ENCODE measurements around the gene CD46.

The CD46 gene

DNA sequence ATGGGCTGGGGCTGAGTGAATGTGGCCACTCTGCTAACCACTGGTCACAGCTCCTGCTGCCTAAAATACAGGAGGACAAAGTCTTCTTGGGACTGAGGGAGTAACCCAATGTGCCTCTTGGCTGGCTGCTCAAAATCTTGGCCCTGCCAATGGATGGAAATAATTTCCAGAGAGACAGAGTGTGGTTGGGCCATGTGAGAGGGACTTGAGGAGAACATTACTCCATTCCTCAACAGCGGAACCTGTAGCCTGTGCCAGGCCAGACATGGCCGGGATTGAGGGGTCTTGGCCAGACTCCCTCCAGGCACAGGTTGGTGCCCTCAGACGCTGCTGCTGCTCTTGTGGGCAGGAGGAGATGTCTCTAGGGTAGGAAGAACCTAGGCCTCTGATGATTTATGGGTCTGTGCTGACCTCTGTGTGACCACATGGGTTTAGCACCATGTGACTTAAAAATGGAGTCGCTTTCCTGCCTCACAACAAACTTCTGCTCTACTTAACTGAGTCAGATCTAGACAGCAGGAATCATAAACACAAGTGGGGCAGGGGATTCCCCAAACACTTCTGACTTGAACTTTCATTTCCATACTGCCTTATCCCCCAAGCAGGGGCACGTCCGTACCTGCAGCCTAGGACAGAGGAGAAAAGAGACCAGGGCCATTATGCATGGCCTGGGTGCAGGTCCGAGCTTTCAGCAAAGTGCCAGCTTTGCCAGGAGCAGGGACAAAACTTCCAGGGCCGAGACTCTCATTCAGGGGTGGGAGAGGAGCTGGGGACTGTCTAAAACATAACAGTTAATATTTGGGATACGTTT lies 79.9 kb downstream of the CD46 start:
- H3K4me3 ChIP-seq (ENCODE audit: low read length): no peak overlapping the region
- TF ChIP-seq, protein P1, sequence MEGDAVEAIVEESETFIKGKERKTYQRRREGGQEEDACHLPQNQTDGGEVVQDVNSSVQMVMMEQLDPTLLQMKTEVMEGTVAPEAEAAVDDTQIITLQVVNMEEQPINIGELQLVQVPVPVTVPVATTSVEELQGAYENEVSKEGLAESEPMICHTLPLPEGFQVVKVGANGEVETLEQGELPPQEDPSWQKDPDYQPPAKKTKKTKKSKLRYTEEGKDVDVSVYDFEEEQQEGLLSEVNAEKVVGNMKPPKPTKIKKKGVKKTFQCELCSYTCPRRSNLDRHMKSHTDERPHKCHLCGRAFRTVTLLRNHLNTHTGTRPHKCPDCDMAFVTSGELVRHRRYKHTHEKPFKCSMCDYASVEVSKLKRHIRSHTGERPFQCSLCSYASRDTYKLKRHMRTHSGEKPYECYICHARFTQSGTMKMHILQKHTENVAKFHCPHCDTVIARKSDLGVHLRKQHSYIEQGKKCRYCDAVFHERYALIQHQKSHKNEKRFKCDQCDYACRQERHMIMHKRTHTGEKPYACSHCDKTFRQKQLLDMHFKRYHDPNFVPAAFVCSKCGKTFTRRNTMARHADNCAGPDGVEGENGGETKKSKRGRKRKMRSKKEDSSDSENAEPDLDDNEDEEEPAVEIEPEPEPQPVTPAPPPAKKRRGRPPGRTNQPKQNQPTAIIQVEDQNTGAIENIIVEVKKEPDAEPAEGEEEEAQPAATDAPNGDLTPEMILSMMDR (IDR thresholded peaks at IDR 0.05; ENCODE audit: insufficient read depth, low read depth, low read length, missing control alignments): no peak
- peak; percentile 72 for DNase-seq (ENCODE audit: low read depth)

DNA sequence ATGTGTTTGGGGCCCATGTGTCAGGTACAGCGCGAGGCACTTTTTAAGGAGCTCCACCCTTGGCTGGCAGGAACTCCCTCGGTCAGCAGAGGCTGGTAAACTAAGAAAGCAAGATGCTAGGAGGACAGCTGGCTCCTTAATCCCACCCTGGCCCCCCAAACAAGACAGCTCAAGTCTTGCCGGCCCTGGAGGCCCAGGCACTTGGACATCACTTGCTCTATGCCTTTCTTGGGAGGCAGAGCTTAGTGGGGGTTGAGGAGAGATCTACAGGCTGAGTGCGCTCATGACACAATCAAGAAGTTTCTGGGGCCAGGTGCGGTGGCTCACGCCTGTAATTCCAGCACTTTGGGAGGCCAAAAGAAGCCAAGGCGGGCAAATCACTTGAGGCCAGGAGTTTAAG lies 80.9 kb downstream of the CD46 start:
- no peak for DNase-seq (ENCODE audit: low read depth)
- TF ChIP-seq, protein P1 (IDR thresholded peaks at IDR 0.05; ENCODE audit: insufficient read depth, low read depth, low read length, missing control alignments): no peak
- H3K4me3 ChIP-seq (ENCODE audit: low read length): no peak overlapping the region

DNA sequence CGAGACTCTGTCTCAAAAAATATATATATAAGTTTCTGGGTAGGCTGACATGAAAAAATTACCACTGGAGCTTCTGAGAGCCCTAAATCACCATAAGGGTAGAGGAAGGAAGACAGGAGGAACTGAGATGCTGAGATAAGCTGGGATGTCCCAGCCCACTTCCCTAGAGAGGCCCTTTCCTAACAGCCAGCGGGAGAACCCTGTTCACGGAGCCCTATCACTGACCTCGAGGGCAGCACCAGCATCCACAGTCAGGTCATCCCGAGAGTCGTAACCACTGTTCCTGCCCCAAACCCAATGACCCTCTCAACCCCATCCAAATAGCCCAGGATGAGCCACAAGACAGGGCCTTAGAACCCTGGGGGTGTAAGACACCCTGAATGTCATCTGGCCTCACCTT lies 81.5 kb downstream of the CD46 start:
- DNase-seq (ENCODE audit: low read depth): no peak
- TF ChIP-seq, protein P1 (IDR thresholded peaks at IDR 0.05; ENCODE audit: insufficient read depth, low read depth, low read length, missing control alignments): no peak
- H3K4me3 ChIP-seq (ENCODE audit: low read length): no peak overlapping the region

DNA sequence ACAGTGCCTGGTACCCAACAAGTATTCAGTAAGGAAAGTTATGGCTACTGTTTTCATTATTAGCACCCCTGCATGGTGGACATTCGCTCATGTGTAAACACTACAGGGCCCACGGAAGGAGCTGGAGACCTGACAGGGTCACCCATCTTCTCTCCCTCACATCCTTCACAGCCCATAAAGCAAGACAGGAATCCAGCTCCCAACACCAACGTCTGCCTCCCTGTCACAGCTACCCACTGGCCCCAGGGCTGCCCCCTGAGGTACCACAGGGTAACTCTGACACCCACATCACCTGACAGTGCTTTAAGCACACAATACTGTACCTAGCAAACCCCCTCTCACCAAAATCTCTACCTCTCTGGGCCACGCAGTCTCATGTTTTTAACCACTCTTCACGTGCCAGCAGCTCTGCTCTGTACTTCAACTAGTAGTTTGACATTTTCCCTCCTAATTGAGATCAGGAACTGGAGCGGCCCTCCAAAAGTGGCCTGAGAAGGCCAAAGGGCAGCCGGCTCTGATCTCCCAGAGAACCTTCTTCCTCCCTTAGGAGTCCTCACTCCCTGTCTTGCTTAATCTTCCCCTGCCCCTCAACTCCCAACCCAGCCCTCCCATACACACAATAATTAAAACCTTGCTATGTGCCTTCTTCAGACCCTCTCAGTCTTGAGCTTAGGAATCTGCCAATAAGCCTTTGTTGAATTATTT lies 82.3 kb downstream of the CD46 start:
- no peak for DNase-seq (ENCODE audit: low read depth)
- no peak overlapping the region for H3K4me3 ChIP-seq (ENCODE audit: low read length)
- TF ChIP-seq, protein P1 (IDR thresholded peaks at IDR 0.05; ENCODE audit: insufficient read depth, low read depth, low read length, missing control alignments): no peak

DNA sequence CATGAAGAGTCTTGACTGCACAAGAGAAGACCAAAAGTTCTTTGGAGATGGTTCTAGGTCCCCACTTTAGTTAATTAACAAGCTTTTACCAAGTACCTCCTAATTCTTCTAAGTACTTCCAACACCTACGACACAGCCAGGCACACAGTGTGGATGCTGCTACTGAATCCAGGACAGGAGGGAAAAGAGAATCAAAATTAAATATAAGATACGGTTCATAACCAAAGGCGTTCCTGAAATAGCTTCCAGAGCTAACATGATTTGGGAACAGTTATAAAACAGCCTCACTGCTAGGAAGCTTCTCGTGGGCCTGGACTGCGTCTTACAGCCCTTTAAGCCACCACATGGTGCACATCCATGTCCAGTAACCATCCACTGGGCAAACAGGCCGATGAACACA lies 84.1 kb downstream of the CD46 start:
- TF ChIP-seq, protein P1 (IDR thresholded peaks at IDR 0.05; ENCODE audit: insufficient read depth, low read depth, low read length, missing control alignments): no peak
- no peak overlapping the region for H3K4me3 ChIP-seq (ENCODE audit: low read length)
- no peak for DNase-seq (ENCODE audit: low read depth)

DNA sequence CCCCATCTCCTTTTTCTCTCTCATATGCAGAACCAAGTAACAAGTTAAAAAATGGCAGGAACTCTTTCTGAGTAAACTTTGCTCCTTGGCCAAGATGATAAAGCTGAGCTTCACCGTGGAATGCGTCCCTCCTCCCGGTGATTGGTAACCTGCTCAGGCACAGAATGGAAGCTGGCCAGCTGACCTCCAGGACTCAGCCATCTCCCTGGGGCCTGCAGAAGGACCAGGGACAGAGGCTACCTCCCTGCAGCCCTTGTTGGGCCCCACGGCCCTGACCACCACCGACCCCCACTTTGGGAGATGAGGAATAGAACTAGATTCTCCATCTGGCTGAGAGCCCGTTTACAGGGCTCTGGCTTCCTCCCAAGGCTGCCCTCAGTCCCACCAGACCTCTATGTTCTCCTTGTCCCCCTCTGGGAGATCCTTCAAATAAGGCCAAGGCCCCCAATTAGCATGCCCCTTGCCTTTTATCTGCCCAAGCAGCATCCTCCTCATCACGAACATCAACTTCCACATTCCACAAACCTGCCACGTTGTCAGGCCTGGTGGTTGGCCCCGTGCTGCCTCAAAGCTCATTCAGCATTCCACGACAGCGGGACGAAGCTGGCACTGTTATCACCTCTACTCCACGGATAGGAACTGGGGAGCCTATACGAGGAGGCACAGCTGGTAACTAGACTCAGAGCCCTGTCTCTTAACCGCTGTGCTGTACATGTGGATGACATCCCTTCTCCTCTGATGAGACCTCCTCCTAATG lies 84.9 kb downstream of the CD46 start:
- DNase-seq (ENCODE audit: low read depth): no peak
- no peak overlapping the region for H3K4me3 ChIP-seq (ENCODE audit: low read length)
- TF ChIP-seq, protein P1 (IDR thresholded peaks at IDR 0.05; ENCODE audit: insufficient read depth, low read depth, low read length, missing control alignments): no peak

All from epithelial cell of esophagus (primary cell).